GM18520 (cell line): ENCODE data around the gene TOP2A.

Experiments
- ATAC-seq: cut with Tn5 transposase; IDR thresholded peaks from one replicate; pipeline ENCODE4 v1.9.1; 2021; ENCODE audit not compliant: unreplicated experiment

Gene TOP2A

DNA sequence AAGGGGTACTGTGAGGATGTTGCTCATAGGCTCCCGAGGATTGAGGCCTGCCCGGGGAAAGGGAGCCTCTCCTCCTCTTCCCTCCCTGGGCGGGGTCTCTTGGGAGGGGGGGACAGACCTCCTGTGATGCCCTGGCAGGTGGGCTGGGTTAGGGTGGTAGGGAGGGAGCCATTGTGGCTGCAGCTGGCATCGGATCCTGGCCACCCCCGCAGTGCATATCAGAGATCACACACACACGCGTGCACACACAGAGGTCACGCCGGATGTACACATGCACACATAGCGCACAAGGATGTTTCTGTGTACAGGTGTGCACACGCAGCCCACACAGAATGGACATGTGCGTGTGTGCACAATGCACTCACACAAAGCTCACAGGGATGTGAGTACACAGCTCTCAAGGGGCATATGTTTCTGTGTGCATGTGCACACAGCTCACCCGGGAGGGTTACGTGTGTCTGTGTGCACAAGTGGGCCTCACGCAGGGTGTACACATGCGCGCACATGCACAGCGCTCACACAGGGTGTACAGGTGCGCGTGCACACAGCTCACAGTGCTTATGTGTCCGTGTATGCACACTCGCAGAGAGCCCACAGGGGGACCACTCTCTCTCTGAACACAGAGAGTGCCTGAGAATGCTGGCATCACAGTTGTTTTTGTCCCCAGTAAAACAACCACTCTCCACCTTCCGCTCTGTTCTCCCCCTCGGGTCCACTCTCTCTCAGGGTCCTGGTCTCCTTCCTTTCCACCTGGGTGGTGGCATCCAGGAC is 55.6 kb downstream of the TOP2A start:
- no peak for ATAC-seq

DNA sequence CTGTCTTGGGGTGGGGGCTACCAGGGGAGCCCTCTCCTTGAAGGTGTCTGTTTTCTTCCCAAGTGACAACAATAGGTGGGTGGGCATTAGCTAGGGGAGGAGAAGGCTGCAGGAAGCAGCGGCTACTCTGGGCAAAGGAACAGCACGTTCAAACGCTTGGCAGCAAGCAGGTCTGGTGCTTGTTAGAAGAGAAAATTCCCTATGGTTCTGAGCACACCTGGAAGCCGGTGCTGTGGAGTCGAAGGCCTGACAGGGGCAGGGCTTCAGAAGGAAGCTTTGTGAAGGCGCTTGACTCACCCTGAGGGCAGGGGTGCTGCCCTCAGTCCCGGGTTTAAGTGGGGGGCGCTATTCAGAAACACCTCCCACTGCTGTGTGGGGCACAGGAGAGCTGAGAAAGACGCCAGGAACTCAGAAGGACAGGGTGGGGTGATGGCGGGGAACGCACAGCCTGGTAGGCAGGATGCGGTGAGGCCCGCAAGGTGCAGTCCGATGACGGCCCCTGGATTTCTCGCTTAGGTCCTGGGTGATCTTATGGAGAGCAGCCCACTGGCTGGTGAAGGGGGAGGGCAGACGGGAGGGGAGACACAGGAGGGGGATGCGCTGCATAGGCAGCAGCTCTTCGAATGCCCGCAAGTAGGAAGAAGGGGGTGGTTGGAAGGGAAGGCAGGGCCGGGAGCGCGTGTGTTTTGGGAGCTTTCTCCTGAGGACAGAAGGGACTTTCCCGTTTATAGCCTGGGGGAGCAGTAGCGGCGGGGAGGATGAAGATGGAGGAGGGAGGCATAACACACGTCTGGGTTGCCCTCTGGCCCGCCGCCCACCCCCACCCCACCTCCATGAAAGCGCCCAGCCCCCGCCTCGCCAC is 56.4 kb downstream of the TOP2A start:
- no peak for ATAC-seq

DNA sequence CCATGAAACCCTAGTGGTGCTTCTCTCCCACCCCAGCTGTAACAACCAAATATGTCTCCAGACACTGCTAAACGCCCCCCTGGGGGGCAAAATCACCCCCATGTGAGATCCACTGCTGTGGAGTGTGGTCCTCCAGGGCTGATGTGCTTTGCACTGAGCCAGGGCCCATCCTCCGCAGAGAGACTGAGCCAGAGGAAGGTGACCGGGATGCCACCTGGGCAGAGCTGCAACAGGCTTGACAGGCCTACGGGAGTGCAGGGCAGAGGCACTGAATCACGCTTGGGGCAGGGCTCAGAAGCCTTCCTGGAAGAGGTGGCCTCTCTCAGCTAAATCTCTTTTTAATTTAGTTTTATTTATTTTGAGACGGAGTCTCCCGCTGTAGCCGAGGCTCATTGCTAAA is 57.6 kb downstream of the TOP2A start:
- ATAC-seq = no peak

DNA sequence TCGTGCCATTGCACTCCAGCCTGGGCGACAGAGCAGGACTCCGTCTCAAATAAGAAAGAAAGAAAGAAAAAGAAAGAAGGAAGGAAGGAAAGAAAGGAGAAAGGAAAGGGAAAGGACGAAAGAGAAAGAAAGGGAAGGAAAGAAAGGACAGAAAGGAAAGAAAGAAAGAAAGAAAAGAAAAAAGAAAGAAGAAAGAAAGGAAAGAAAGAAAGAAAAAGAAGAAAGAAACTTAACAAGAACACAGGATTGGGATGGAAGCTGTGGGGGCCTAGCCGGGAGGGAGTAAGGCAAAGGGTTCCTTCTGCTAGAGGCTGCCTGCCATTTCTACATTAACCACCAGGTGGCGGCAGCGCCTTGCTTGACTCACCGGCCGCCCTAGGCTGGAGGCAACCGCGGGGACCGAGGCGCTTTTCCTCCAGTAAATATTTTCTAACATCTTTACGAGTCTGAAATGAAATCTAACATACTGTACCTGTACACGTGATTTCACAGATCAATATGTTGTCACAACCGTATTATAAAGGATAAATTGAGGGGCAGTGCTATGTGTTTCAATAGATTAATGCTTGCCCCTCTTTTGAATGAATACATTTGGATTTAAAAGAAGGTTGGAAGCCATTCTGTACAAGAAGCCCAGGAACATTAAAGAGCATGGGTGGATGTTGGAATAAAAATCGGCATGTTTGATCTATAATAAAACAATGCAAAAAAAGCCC is 59.2 kb downstream of the TOP2A start:
- peak; percentile 36 for ATAC-seq

DNA sequence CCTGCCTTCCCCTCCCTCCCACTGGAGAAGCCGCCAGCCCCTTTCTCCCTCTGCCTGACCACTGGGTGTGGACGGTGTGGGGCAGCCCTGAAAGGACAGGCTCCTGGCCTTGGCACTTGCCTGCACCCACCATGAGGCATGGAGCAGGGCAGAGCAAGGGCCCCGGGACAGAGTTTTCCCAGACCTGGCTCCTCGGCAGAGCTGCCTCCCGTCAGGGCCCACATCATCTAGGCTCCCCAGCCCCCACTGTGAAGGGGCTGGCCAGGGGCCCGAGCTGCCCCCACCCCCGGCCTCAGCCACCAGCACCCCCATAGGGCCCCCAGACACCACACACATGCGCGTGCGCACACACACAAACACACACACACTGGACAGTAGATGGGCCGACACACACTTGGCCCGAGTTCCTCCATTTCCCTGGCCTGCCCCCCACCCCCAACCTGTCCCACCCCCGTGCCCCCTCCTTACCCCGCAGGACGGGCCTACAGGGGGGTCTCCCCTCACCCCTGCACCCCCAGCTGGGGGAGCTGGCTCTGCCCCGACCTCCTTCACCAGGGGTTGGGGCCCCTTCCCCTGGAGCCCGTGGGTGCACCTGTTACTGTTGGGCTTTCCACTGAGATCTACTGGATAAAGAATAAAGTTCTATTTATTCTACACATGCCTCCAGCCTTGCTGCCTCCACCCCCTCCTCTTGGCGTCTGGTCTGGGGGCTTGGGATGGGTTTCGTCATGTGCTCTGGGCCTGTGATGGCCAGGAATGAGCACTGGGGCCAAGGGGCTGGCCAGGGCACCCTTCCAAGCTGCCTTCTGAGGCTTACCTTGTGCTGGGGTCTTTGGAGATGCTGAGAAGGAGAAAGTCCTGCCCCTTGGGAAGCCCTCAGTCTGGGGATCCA is 60.5 kb downstream of the TOP2A start:
- no peak for ATAC-seq

DNA sequence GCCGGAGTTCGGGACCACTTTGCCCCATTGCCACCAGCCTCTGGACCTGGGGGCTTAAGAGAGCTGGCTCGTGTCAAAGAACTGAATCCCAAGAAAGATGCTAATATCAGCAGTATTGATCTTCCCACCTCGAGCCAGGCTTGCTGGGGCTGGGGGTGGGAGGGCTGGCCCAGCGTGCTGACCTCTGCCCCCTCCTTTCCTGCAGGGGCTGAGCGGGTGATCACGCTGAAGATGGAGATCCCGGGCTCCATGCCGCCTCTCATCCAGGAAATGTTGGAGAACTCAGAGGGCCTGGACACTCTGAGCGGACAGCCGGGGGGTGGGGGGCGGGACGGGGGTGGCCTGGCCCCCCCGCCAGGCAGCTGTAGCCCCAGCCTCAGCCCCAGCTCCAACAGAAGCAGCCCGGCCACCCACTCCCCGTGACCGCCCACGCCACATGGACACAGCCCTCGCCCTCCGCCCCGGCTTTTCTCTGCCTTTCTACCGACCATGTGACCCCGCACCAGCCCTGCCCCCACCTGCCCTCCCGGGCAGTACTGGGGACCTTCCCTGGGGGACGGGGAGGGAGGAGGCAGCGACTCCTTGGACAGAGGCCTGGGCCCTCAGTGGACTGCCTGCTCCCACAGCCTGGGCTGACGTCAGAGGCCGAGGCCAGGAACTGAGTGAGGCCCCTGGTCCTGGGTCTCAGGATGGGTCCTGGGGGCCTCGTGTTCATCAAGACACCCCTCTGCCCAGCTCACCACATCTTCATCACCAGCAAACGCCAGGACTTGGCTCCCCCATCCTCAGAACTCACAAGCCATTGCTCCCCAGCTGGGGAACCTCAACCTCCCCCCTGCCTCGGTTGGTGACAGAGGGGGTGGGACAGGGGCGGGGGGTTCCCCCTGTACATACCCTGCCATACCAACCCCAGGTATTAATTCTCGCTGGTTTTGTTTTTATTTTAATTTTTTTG is 61.6 kb downstream of the TOP2A start:
- no peak for ATAC-seq

DNA sequence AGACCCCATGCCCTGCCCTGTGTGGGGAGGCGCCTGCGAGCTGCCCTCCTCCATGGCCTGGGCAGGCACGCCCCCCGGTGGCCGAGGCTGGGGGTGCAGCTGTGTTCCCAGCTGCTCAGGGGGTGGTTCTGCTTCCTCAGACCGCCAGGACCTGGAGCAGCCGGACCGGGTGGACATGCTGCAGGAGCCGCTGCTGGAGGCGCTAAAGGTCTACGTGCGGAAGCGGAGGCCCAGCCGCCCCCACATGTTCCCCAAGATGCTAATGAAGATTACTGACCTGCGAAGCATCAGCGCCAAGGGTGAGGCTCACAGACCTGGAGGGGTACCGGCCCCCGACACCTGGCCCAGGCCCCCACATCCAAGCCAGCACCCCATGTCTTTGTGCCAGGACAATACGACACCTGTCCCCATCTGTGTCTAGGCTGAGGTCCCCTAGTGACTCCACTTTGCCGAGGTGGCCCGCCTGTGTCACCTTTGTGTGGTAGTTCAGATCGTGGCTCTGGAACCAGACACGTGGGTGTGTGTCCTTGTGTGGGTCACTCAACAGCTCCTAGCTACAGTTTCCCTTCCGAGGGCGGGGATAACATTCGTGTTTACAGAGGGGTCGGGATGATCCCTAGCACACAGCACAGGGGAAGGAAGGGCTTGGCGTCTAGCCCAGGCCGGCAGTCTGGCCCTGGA is 62.4 kb downstream of the TOP2A start:
- ATAC-seq = no peak

DNA sequence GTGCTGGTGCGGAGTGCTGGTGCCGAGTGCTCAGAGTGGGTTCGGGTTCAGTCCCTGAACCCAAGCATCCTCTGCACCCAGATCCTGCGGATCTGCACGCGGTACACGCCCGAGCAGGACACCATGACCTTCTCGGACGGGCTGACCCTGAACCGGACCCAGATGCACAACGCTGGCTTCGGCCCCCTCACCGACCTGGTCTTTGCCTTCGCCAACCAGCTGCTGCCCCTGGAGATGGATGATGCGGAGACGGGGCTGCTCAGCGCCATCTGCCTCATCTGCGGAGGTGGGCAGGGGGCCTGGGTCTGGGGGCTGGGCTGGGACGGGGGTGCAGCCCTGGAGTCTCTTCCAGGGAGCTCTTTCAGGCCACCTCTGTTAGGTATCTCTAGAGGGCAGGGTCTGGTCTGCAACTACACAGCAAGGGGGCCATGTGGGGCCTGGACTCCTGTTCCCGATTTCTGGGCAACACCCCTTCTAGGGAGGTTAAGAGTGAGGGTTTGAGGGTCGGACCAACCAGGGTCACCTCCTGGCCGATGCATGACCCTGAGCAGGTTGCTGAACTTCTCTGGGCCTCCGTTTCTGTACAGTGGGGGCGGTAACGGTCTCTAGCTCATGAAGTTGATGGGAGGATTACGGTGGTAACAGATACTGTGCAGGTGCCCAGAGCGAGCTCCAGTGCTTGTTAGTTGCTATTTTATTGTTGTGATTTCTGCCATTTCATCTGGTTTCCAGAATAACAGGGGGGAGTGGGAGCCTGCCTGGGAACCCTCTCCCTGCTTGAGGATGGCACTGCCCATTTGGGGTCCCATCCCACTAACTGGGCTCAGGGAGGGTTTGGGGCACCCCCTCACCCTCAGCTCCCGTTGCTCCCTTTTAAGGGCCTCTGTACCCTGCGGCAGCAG is 63.2 kb downstream of the TOP2A start:
- no peak for ATAC-seq

DNA sequence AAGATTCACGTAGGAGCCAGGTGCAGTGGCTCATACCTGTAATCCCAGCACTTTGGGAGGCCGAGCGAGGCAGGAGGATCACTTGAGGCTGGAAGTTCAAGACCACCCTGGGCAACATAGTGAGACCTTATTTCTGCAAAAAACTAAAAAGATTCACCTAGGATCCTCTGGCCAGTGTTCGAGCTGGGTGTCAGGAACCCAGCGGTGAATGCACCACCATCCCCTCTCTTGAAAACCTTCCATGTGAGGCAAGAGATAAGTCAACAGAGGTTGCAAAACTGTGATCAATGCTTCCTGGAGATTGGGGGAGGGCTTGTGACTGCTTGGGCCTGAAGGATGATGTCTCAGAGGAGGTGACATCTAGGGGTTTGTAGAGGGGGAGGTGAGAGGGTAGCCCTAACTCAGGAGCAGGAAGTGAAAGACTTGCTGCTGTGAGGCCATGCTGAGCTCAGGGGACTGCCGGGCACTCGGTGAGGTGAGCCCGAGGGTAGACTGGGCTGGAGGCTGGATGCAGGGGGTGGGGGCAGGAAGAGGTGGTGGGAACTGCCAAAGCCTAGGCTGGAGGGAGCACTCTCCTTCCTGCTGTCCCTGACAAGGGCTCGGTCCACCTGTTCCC is 64.8 kb downstream of the TOP2A start:
- ATAC-seq = no peak

DNA sequence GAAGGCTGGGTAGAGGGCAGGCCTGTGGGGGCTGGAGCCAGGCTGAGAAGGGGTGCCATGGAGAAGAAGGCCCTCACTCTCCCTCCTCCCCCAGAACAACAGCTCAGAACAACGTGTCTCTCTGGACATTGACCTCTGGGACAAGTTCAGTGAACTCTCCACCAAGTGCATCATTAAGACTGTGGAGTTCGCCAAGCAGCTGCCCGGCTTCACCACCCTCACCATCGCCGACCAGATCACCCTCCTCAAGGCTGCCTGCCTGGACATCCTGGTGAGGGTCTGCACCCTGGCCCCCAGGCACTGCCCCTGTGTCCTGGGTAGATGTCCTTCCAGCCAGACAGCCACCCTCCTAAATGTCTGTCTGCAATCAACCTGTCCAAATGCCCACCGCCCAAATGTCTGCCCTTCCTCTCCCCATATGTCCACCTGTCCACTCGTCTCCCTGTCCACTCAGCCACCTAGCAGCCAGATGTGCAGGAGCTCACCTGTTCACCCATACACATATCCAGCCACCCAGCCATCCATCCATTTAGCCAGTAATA is 65.4 kb downstream of the TOP2A start:
- no peak for ATAC-seq

DNA sequence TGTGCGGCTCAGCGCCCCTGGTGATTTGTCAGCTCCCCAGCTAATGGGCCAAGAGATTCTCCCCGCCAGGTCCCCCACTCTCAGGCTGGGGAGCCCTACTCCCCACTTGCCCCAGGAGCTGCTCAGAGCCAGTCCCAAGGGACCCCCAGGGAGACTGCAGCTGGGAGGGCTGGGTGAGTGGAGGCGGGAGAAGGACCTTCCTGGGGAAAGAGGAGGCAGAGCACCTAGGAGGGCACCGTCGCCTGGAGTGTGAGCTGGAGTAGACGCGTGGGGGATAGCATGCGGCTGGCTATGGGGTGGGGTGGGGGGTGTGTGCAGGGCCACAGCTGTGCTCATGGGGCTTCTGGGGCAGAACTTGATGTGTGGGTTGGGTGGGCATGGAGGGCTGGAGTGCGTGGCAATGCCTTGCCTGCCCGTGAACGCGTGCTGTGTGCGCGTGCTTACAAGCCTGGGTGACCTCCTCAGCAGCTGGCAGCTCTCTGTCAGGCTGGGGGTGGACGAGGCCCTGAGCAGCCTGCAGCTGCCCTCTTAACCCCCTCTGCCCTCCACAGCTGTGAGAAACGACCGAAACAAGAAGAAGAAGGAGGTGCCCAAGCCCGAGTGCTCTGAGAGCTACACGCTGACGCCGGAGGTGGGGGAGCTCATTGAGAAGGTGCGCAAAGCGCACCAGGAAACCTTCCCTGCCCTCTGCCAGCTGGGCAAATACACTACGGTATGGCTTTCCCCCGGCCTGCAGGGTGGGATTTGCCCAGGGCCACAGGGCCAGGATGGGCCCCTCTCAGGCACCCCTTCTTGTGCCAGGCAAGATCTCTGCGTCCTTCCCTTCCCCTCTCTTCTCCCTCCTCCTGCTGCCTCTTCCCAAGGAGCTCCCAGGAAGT is 66.1 kb downstream of the TOP2A start:
- ATAC-seq = no peak

DNA sequence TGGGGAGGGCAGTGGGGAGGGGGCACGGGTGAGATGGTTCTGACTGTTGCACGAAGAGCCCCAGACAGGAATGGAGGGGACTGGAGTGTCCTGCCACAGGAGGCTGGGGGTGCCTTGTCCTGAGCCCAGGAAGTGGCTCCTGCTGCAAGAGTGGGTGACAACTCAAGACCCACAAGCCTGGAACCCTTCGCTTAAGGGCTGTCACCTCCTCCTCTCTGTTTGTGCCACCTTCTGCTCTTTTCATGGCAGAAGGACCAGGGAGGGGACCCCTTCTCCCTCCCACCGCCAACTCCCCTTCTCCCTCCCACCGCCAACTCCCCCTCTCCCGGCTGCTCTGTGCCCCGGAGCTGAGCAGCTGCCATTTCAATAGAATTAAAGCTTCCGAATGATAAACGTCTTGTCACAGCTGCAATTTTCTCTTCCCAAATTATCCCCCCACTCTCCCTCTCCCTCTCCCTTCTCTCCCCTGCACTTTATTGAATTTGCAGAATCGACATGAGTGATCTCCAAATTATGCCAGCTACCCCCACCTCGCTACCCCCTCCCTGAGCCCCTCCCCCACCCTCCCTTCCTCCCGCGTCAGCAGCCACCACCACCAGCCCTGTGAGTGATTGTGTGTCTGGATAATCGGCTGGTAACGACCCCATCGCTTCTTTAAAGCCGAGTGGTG is 66.9 kb downstream of the TOP2A start:
- ATAC-seq = no peak

DNA sequence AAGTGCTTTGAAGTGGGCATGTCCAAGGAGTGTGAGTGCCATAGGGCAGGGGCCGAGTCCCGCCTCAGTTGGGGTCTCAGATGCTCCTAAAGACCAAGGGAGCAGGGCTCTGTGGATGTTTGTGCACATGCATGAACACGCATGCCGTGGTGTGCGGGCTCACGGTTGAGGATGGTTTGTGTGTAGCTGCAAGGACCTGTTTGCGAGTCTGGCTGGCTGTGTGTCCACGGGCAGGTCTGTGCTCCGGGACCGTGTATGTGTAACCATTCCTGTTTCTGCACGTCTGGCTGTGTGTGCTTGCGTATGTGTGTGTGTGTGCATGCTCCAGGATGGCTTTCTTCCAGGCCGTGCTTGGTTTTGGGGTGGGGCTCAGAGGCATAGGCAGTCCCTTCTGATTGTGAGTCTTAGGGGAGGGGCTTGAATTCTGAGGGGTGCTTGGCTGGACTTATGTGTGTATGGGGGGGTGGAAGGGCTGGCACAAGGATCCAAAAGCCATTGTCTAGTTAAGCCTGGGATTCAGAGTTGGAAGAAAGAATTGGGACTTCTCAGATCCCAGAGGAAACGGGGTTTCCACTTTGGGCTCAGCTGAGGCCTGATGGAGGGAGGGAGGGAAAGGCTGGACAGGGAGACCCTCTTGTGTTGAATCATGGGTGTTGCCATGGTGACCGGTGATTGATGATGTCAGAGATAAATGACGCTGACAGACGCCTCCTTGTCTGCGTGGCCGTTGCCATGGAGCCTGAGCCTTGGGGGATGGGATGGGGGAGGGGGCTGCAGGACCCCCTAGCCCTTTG is 67.6 kb downstream of the TOP2A start:
- ATAC-seq = no peak

DNA sequence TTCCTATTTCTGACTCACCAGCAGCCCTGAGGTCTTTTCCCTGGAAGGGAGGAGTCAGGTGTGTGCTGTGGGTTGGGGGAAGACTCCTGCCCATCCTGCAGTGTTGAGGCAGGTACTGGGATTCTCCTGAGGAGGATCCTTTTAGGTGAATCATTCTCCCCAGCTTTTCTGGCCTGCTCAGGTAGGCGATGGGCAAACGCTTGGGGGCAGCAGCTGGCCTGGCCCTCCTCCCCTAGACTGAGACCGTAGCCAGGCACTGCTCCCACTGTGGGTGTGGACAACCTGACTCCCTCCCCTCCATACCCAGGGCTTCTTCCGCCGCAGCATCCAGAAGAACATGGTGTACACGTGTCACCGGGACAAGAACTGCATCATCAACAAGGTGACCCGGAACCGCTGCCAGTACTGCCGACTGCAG is 68.2 kb downstream of the TOP2A start:
- no peak for ATAC-seq
